Measurements from ENCODE around the gene PTPRD. TPM values are rescaled to one million over a fixed set of nuclear protein-coding genes. Genes with fewer than 3 reads are reported as not detected.

PTPRD gene
- total RNA-seq, 2 donors from 2014 or later = 97.4 to 101 TPM

GRCh38 chr9:8659108-8659507 lies 1953.7 kb downstream of the PTPRD start:
- no peaks in the 10 kb centered on the region for H3K36me3 ChIP-seq (ENCODE audit: control insufficient read depth, insufficient read depth, low read length)
- H3K27me3 ChIP-seq (ENCODE audit: control insufficient read depth, insufficient read depth, low read length, poor library complexity, severe bottlenecking) = no peaks in the 10 kb centered on the region
- no peak for DNase-seq
- TF ChIP-seq CTCF (conservative IDR thresholded peaks at IDR 0.05) = no peak
- Mint-ChIP-seq H3K9me3 (no peaks in the 10 kb centered on the region), H3K27me3 (ENCODE audit: insufficient read depth) (no peaks in the 10 kb centered on the region), H3K4me3 (no peak overlapping the region), H3K36me3 (ENCODE audit: low read depth) (no peaks in the 10 kb centered on the region), H3K4me1 (peaks cover 1% of the 10 kb centered on the region), H3K27ac (no peak overlapping the region)
- no peaks in the 10 kb centered on the region for H3K4me1 ChIP-seq (ENCODE audit: control insufficient read depth, insufficient read depth, low read length)
- no peak overlapping the region for H3K4me3 ChIP-seq (ENCODE audit: low read length)
- H3K27ac ChIP-seq (ENCODE audit: low read depth, low read length) = no peak overlapping the region
- peaks cover 5% of the 10 kb centered on the region for H3K9me3 ChIP-seq (ENCODE audit: control insufficient read depth, low read length)
- H3K9ac ChIP-seq (ENCODE audit: extremely low read depth, low read length, poor library complexity, severe bottlenecking) = no peak overlapping the region

GRCh38 chr9:8655071-8655470 lies 1957.7 kb downstream of the PTPRD start:
- H3K36me3 ChIP-seq (ENCODE audit: control insufficient read depth, insufficient read depth, low read length) = no peaks in the 10 kb centered on the region
- no peaks in the 10 kb centered on the region for H3K36me3 Mint-ChIP-seq (ENCODE audit: low read depth)
- H3K9ac ChIP-seq (ENCODE audit: extremely low read depth, low read length, poor library complexity, severe bottlenecking) = no peak overlapping the region
- WGBS, 2 experiments (ENCODE audit: insufficient coverage in 1 of 2, insufficient read length in 1 of 2) = 97 to 100% methylated on average over 1 to 2 of the region's 2 CpGs
- no peak overlapping the region for H3K27ac Mint-ChIP-seq
- no peak for TF ChIP-seq CTCF (conservative IDR thresholded peaks at IDR 0.05)
- no peak for DNase-seq
- H3K9me3 Mint-ChIP-seq = no peaks in the 10 kb centered on the region
- H3K4me3 ChIP-seq (ENCODE audit: low read length) = no peak overlapping the region
- peaks cover 5% of the 10 kb centered on the region for H3K4me1 ChIP-seq (ENCODE audit: control insufficient read depth, insufficient read depth, low read length)
- H3K9me3 ChIP-seq (ENCODE audit: control insufficient read depth, low read length) = peaks cover 5% of the 10 kb centered on the region
- no peak overlapping the region for H3K27ac ChIP-seq (ENCODE audit: low read depth, low read length)
- peaks cover 13% of the 10 kb centered on the region for H3K4me1 Mint-ChIP-seq
- H3K27me3 ChIP-seq (ENCODE audit: control insufficient read depth, insufficient read depth, low read length, poor library complexity, severe bottlenecking) = no peaks in the 10 kb centered on the region
- H3K4me3 Mint-ChIP-seq = no peak overlapping the region
- H3K27me3 Mint-ChIP-seq (ENCODE audit: insufficient read depth) = no peaks in the 10 kb centered on the region

- Mint-ChIP-seq H3K4me3 (no peak overlapping the region), H3K27ac (no peak overlapping the region), H3K9me3 (no peaks in the 10 kb centered on the region), H3K4me1 (peaks cover 13% of the 10 kb centered on the region), H3K36me3 (ENCODE audit: low read depth) (no peaks in the 10 kb centered on the region), H3K27me3 (ENCODE audit: insufficient read depth) (no peaks in the 10 kb centered on the region)
- Histone ChIP-seq H3K9ac (ENCODE audit: extremely low read depth, low read length, poor library complexity, severe bottlenecking) (no peak overlapping the region), H3K4me3 (ENCODE audit: low read length) (no peak overlapping the region), H3K36me3 (ENCODE audit: control insufficient read depth, insufficient read depth, low read length) (no peaks in the 10 kb centered on the region), H3K27ac (ENCODE audit: low read depth, low read length) (no peak overlapping the region), H3K9me3 (ENCODE audit: control insufficient read depth, low read length) (peaks cover 5% of the 10 kb centered on the region), H3K27me3 (ENCODE audit: control insufficient read depth, insufficient read depth, low read length, poor library complexity, severe bottlenecking) (no peaks in the 10 kb centered on the region), H3K4me1 (ENCODE audit: control insufficient read depth, insufficient read depth, low read length) (peaks cover 5% of the 10 kb centered on the region)
- no peak for DNase-seq
- WGBS, 2 experiments (ENCODE audit: insufficient coverage in 1 of 2, insufficient read length in 1 of 2) = 96 to 100% methylated on average over 1 of the region's 1 CpG
- no peak for TF ChIP-seq CTCF (conservative IDR thresholded peaks at IDR 0.05)
These were observed 1958.9 kb downstream of the PTPRD start for GRCh38 chr9:8653855-8654254.

Data from endodermal cell (in vitro differentiated cells).